AML-193 (cell line): ENCODE measurements around the gene C4orf33.

Experiments
- DNase-seq, 2 experiments: peaks; one replicate each; lab custom pipeline; 2025; lab: John Stamatoyannopoulos, UW

C4orf33 gene

DNA sequence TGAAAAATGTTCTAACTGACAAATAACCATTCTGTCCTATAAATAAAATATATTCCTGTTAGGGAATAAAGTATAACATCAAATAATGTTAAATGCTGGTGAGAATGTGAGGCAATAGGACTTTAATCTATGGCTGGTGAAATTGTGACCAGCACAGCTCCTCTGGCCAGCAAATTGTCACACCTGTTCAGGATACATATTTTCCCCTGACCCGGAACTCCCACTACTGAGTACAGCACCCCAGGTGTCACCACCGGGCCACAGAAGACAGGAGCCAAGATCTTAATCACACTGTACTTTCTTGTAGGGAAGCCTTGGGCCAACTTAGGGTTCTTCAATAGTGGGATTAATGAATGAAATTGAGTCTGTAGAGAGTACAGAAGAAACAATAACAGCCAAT is 33.2 kb downstream of the C4orf33 start:
- DNase-seq, result no peak

DNA sequence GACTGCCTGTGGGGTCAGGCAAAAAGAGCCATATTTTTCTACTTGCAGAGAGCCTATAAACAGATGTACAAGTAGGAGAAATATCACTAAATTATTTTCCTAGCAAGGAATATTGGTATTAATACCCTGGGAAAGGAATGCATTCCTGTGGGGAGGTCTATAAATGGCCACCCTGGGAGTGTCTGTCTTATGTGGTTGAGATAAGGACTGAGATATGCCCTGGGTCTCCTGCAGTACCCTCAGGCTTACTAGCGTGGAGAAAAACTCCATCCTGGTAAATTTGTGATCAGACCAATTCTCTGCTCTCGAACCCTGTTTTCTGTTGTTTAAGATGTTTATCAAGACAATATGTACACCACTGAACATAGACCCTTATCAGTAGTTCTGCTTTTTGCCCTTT is 35.4 kb downstream of the C4orf33 start:
- no peak for DNase-seq

DNA sequence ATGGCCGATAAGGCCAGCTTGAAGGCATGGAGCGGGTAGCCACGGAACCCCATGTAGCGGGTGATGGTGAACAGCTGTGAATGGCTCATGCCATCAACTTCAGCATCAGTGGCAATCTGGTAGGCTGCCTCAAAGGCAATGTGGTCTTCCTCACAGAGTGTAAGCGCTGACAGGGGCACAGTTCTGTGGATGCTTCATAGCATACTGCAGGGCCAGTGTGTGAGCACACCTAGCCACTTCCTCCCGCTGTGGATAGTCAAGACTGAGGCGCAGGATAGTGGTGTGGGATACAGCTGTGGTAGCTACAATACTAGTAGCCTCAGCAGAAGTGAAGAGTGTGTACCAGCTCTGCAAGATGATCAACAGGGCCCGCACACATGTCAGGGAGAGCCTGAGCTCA is 40.5 kb downstream of the C4orf33 start:
- no peak for DNase-seq

DNA sequence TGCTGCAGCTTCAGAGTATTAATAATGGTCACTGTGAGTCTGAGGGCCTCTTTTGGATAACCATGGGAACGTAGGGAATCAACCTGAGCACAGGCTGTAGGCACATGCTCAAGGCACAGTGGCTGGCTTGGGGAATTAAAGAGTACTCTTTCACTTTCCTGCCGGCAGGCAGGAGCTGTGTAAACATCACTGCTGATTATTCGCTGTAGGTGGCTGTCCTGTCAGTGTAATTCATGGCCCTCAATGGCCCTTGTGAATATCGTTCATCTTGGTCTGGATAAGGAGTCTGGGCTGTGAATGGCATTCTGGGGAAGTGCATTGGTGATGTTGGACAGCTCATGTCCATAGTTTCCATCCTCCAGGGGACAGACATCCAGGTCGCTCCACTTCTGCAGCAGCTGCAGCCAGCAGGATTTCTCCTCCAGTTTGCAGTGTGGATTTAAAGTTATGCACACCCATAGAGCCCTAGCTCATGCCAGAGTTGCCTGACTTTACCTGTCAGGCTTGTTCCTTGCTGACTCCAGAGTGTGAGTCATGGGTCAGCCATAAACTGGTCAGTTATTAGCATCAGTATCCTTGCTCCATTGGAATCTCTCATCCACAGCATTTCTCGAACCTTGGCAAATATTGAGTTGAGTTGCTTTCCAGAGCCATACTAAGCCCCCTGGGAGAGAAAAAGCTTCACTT is 43.0 kb downstream of the C4orf33 start:
- DNase-seq, result no peak

DNA sequence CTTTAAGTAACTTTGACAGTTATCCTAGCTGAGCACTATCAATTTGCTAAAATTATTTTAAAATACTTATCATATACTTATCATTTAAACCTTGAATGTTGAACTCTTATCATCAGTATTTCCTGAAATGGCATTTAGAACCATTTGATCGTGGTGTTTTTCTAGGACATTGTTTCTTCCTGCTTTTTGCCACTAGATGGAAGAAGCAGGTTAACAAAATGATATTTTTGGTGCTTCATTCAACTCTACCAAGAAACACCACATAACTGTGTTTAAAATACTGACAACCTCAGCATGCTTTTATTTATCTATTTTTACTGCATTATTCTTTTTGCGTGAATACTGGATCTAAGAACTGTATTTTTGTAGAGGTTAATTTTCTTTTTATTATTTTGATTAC is 44.6 kb downstream of the C4orf33 start:
- DNase-seq, result peak in 1 of 2 experiments; percentile 12

DNA sequence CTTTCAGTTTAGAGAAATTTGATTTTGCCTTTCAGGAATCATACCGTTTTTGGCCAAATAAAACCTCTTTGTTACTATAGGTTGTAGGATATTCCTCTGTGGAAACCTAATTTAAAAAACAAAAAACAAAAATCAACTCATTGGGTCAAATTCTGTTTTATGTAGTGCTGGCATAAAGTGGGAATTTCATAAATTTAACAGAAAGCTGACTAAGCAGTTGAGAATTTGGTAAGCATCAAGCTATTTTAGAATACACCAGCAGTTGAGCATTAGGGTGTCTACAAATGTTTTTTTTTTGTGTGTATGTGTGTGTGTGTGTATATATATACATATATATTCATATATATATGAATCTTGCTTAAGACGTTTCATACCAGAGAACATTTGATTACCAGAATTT is 47.4 kb downstream of the C4orf33 start:
- DNase-seq, result no peak

DNA sequence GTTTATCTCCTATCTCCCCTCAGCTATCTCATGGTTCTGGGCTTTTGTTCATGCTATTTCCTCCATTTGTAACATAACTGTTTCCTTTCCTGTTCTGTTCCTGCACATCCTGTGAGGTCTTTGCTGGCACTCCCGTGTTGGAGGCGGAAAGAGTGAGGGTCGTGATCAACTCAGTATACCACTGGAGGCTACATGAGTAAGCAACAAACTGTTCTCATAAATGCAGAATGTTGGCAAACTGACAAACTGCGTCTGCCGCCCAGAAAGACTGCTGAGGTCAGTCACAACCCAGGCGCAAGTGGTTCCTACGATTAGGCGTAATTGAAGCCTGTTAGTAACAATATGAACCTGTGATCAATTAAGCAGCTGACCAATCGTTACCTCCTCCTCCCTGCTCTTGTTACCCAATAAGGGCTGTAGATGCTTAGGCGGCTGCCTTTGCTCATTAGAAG is 48.8 kb downstream of the C4orf33 start:
- DNase-seq, result no peak

DNA sequence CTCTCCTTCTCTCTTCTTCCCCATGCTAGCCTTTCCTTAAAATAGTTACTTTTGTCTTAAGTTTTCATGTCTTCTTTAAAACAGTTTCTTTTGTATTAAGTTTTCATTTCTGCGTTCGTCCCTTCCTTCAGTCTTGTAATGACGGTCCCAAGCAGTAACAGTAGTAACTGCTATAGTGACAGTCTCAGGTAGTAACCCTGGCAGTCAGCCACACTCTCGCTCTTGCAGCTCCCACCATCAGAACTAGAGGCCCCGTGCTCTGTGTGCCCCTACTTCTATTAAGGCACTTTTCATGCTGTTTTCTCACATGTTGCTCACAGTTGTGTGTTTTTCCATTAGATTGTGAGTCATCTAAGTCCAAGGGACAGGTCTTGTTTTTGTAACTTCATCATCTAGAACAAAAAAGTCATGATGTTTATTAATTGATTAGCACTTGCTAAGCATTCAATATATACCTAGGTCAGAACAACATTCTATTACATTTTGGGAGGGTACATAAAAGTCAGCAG is 49.3 kb downstream of the C4orf33 start:
- DNase-seq, result no peak

DNA sequence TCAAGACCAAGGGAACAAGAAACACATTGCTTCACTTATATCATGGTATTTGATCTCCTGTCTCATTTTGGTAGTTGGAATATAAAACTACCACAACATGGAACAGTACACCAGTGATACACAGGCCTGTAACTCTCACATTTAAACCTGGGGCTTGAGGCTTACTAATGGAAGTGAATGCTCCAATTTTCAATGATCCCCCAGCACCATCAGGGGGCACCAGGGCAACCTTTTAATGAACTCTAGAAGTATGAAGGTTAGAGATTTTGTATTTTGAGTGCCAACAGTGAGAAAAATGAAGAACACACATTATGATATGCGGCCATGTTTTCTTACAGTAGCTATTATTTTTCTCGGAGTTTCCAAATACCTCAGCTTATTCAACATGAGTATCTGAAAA is 50.7 kb downstream of the C4orf33 start:
- no peak for DNase-seq

DNA sequence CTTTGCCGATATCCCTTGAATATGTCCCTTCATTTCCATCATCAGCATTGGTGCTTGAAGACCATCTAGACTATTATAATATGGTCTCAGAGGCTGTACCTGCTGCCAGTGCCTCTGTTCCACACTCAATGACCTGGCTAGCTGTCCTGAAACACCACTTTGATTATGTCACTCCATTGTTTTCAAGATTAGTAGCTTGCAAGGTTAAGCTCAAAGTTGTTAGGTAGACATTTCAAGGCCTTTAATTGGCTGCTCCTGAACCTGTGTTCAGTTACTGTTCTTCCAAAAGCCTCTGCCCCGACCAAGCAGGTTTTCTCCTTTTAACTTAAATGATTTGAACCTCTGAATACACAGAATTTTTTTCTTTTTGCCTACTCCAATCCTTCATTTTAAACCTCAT is 52.9 kb downstream of the C4orf33 start:
- no peak for DNase-seq

DNA sequence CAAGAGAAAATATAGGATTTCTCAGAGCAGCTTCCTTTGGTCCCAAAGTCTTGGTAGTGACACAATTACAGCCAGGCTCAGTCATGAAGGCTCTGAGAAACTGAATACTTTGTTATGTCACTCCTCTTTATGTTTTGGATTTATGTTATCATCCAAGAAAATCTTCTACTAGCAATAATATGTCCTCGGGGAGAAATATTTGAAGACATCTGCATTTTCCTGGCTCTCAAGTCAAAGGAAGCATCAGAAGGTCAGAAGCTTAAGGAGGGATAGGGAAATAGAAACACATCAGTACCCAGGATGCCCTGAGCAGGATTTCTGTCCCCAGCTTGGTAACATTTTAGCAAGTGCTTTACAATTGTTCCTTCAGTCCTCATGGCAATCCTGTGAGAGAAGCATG is 54.0 kb downstream of the C4orf33 start:
- no peak for DNase-seq

DNA sequence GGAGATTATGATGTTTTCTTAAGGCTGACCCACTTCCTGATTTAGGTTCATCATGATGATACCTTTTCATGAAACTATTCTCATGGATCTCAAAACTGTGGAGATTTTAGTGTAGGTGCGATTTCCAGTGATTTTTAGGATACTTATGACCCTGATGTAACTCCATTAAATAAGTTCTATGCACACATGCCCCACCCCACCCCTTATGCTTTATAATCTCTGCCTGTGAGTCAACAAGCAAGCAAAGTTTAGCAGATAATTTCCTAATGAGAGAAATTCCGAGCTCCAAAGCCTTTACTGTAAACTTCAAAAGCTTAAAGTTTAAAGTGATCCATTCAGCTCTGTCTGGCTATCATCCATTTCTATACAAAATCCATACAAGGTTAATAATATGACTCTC is 56.4 kb downstream of the C4orf33 start:
- DNase-seq, result no peak

DNA sequence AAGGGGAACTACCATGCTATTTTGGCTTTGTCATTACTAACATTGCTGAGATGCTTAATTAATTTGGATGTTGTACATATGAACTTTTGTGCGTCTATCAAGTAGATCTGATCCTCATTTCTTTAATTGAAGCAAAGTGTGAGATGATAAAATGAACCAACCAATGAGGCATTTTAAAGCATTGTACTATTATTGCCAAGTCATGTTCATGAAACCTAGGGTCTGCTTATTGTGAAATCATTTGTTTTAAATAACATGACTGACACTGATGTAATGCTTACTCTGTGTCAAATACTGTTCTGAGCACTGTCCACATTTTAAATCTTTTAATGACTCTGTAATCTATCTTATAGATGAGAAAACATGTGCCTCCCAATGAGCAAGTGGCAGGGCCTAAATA is 57.7 kb downstream of the C4orf33 start:
- DNase-seq, result no peak

DNA sequence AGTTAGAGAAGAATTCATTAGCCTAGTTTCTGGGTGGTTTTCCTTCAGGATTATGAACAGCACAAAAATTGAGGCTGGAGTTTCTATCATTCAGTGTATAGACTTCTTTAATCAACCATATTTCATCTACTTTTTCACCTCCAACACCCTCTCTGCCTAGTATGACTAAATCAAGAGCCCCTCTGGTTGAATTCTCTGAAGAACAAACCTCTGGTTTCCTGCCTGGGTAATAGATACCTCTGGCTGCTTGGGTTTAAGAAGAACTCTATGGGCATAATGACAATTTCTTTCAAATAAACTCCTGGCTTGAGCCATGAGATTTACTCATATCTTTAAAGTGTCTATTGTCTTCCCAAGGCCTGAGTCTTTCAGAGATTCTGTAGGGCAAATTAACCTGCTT is 66.5 kb downstream of the C4orf33 start:
- DNase-seq, result no peak

DNA sequence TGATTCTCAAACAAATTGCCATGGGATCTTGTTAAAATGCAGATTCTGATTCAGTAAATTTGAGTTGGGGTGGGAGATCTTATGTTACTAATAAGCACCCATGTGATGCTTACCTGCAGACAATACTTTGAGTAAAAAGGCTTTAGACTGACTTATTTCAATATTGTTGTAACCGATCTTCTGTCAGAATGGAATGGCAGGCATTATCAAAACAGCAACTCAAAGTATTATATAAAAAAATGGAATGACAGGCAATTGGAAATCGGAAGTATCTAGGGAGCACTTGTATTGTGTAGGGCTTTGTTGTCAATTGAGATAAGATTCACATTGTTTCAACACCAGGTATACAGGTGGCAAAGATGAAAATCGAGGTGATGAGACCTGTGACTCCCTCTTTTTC is 67.5 kb downstream of the C4orf33 start:
- no peak for DNase-seq

DNA sequence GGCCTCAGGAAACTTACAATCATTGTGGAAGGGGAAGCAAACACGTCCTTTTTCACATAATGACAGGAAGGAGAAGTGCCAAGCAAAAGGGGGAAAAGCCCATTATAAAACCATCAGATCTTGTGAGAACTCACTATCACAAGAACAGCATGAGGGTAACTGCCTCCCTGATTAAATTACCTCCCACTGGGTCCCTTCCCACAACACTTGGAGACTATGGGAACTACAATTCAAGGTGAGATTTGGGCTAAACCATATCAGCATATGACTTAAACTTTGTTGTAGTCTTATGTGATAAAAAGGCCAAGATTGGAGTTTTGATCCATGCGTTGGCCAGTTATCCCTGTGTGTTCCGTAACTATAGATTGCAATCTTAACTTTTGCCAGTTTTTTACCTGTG is 68.3 kb downstream of the C4orf33 start:
- no peak for DNase-seq
